Stimulated activated CD4-positive, alpha-beta T cell treated with anti-CD3 and anti-CD28 coated beads, Interleukin-2, amount 100 ng/mL, for 4 hours (primary cell): Measurements from ENCODE around the gene RPA3.

Experiments used
- DNase-seq: peaks from one replicate; pipeline ENCODE4 v3.0.0-alpha.2; 2020; ENCODE audit warnings: low read depth

RPA3 gene

DNA sequence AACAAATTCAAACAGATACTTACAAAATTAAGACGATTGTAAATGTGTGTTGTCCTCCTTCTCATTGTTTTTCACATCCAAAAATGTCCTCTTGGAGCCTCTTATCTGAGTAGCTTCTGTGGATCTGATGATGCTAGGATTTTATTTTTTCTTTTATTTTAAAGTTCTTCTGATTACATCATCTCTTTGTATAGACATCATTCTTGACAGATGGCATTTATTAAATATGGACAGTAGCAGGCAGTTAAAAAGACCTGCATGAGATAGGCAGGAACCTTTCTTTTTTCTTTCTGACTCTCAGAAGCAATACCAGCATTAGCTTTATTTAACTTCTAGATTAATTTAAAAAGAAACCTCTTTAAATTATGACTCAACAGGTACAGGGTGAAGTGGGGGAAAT, at the start of gene RPA3:
TSS of gene RPA3 (minus strand) at position 116 of the 400 bp plus-strand sequence. CDS start 78,189 bp downstream, outside the sequence.
- DNase-seq, result no peak

DNA sequence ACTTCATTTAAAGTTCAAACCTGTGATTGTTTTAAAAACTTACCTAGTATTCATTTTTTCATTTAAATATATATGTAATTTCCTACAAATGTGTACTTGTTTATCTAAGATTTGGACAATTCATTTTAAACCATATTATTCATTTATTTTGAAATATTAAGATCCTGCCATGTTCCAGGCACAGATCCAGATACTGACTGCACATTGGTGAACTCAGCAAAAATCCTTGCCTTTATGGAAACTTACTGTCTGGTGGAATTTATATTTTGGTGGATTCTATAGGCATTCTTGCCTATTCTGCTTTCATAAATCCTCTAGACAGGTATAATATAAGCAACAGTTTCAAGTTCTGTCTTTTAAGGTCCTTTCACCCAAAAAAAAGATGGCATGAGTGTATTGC, 48.3 kb upstream of the RPA3 start:
- no peak for DNase-seq

DNA sequence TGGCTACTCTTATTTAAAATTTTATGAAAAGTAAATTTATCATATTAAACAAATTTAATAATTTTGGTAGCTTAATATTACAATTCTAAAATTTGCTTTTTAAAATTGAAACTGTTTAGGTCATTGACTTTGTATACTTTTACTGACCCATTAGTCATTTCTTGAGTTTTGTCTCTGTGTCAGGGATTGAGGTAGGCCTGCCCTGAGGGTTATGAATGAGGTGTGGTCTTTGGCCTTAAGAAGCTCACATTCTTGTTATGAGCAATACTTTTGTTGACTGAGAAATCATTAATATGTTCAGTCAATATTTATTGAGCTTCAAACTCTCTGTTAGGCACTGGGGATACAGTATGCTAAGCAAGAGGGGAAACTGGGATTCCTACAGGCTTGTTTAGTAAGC, 47.0 kb upstream of the RPA3 start:
- DNase-seq, result no peak

GRCh38 chr7:7764520-7765396, 46.4 kb upstream of the RPA3 start:
- DNase-seq, result no peak

- no peak for DNase-seq
These were observed 43.8 kb upstream of the RPA3 start for GRCh38 chr7:7761974-7762779.

DNA sequence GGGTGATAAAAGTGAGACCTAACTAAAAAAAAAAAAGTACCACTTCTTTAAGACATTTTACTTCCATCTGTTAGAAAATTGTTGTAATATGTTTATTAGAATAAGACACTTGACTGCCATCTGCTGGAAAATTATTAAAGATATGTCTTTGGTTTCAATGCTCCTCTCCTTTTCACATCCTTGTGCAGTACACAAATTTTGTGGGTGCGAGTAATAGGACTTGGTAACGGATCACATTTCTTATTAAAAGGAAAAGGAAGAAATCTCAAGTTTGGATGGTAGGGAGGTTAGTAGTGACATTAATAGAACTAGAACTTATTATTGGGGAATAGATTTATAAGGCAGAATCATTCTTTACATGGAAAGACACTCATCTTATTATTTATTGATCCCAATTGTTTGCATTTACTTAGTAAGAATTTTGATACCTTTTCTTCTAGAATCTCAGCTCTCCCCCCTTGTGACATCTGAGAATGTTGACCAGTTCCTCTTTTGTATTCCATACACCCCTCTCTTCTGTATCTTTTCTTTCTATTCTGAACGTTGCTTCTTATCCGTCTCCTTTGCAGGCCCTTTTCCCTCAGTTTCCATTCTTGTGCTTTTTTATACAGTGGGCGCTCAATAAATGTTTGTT, 43.0 kb upstream of the RPA3 start:
- no peak for DNase-seq

DNA sequence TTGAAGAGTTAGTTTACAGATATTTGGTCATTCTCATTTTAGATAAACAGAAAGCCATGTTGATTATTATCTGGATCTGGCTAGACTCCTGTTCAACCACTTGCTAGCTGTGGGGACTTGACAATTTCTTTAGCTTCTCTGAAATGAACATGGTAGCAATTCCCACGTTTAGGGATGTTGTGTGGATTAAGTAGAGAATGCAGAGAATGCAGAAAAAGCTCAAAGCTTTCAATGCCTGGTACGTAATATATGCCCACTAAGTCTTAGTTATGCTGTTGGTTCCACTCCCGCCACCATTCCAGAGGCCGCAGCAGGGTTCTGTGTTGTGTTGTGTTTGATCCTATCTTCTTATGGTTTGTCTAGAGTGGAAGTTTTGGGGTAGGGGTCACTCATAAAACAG, 39.2 kb upstream of the RPA3 start:
- DNase-seq, result no peak

DNA sequence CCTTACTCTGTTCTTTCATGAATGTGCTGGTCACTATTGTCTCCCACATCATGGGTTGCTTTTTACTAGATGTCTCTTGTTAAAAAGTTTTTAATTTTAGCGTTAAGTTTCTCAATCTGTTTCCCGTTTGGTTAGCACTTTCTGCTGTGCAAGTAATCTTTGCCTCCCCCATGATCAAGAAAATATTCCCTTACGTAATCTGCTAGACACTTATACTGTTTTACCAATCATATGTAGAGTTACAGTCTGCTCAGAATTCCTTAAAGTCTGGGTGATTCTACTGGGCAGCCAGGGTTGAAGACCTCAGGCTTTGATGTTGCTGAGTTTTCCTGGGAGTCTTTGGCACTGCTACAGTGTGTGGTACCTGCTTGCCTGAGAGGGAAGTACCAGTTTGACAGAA, 38.2 kb upstream of the RPA3 start:
- DNase-seq, result no peak

GRCh38 chr7:7751243-7752092, 33.1 kb upstream of the RPA3 start:
- DNase-seq, result no peak

DNA sequence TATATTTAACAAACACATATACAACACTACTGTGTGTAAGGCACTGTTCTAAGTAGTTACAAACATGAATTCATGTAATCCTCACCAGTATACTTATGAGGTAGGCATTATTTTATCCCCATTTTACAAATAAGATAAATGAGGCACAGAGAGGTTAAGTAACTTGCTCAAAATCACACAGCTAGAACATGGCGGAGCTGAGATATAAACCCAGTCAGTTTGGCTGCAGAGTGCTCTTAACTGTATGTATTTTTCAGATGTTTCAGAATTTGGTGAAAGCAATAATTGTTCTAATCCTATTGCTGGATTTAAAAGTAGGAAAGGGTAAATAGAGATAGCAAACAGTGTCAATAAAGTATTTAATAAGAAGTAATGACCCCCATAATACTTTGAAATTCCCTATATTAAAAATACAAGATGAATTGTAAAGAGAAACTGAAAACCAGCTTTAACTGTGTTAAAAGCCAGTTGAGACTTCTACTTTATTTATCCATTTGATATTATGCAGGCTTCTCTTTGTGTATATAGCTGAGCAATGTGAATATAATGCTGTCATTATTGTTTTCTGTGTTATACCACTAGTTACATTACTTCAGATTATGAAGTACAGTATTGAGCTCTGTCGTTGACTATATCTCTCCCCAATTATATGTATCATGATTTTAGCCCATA, 32.3 kb upstream of the RPA3 start:
- DNase-seq, result no peak

DNA sequence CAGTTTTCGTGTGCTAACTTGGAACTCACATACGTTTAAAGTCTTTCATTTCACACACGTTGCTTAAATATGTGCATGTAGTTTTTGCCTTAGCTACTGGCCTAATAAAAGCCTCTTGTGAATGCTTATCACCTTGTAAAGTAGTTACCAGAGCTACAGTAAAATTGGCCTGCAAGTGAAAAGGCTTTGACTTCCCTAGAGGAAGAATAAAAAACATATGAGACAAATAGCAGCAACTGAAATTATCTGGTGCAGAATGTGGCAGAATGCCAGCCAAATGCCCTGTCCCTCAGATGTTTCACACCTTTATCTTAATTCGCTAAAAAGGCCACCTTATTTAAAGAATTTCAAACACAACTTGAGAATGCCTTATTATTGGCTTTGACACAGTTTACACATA, 28.1 kb upstream of the RPA3 start:
- no peak for DNase-seq

- DNase-seq, result no peak
These were observed 27.6 kb upstream of the RPA3 start for GRCh38 chr7:7745966-7746365.

DNA sequence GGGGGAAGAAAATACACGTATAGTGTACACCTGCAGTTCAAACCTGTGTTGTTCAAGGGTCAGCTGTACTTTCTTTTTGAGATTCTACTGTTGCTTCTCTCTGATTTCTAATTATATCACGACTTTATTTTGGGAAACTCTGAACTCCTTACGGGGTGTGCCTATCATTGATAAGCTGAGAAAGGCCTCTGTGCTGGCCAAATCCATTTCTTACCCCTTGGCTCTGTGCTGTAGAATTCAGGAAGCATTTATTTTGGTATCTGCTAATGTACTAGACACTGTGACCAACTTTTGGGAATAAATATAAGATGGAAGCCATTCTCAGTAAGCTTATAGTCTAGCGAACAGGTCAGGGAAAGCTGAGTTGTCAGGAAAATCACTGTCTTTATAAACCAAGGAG, 26.9 kb upstream of the RPA3 start:
- DNase-seq, result no peak

DNA sequence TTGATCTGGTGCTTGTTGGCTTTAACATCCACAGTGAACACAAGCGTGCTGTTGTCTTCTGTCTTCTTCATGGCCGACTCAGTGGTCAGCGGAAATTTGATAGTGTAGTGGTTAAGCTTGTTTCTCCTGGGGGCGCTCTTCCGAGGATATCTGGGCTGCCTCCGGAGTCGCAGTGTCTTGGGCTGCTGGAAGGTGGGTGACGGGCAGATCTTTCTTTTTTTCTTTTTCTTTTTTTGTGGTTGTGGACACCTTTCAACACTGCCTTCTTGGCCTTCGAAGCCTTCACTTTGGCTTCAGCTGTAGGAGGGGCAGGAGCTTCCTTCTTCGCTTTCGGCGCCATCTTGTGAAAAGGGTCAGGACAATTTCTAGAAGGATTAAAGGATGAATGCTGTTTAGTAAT, 23.8 kb upstream of the RPA3 start:
- no peak for DNase-seq

DNA sequence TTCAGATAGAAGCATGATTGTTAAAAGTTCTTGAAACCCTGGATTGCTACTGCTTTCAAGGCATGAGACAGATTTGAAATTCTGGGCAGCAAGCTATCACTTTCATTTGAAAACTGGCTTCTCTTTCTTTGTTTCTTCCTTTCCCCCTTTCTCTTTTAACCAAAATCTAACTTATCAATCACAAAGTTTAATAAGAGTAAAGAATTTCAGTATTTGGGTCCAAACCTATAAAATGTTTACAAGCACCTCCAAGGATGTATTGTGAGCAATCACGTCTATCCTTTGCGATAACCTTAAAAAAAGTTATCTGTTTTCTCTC, 21.6 kb upstream of the RPA3 start:
- DNase-seq, result no peak

DNA sequence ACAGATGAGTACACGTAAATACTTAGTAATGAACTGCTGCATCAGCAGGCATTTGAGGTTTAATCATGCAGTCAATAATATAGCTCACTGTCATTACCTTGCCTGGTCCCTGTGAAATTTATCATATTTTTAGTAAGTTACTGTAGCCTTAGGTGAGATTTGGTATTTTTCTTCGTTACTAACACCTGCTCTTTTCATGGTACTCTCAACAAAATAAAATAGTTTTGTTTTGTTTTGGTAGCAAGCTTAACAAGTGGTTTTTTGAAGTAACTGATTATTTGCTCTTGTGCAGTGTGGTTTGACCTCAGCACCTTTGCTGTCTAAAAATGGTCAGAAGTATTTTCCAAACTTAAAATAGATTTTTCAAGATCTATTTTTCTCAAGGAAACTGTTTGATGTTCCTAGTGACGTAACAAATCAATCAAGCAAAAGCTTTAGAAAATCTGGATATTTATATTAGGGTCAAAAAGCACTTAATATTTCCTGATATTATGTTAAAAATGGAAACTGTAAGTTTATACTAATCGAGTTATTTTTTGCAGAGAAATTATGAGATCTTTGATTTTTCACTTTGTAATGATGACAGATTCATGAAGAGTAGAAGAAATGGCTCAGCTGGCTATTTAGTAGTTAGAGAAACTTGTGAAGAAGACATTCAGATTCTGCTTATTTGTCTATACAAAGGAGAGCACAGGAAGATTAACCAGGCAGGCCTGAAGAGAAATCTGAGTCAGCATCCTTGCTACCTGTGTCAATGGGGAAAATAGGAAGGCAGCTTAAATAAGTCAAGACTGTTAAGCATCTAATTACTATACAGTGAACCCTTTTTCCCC, 21.0 kb upstream of the RPA3 start:
- no peak for DNase-seq

DNA sequence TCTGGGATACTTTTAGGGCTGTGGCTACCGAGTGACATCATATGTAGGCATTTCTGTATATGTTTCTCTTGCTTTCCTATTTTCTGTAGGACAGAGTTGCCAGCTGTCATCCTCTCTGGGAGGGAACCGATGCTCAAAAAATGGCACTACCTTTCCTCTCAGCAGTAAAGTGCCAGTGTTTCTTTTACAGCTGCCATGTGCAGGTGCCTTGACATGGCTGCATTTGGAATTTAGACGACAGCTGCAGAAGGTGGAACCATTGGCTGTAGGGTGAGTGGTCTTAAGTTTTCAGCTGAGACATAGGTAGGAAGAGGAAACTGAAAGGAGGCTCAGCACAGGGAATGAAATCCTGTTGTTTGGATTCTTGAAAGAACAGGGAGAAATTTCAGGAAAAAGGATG, 20.2 kb upstream of the RPA3 start:
- DNase-seq, result no peak

- no peak for DNase-seq
These were observed 19.8 kb upstream of the RPA3 start for GRCh38 chr7:7738177-7738576.

GRCh38 chr7:7737674-7738073, 19.3 kb upstream of the RPA3 start:
- DNase-seq, result no peak

GRCh38 chr7:7736671-7737070, 18.3 kb upstream of the RPA3 start:
- no peak for DNase-seq
